Measurements from ENCODE around the gene CUX1. TPM values are rescaled to one million over a fixed set of nuclear protein-coding genes. Genes with fewer than 3 reads are reported as not detected.

The CUX1 gene
- total and polyA plus RNA-seq, 10 of the 15 experiments (the other 5 are each of a cell fraction or from before 2014, with no cell fraction given): 6.1 to 48.6 (median 25.9) TPM

DNA sequence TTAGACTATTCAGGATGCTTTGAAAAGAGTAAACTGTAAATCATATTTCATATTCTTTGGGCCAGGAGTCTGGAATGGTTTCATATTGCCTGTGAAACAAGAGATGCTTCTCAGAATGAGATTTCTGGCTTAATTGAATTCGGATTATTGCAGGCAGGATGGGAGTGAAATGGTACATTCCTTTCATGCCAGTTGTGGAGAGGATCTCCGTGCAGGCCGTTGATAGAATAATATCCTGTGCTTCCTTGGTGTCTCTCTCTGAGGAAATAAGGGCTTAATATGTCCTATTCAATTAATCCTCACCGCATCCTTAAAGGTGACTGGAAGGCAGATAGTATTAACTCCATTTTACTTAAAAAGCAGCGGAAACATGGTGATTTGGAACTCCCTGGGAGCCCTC lies 56.6 kb downstream of the CUX1 start:
- POLR2A ChIA-PET: no interaction called here

DNA sequence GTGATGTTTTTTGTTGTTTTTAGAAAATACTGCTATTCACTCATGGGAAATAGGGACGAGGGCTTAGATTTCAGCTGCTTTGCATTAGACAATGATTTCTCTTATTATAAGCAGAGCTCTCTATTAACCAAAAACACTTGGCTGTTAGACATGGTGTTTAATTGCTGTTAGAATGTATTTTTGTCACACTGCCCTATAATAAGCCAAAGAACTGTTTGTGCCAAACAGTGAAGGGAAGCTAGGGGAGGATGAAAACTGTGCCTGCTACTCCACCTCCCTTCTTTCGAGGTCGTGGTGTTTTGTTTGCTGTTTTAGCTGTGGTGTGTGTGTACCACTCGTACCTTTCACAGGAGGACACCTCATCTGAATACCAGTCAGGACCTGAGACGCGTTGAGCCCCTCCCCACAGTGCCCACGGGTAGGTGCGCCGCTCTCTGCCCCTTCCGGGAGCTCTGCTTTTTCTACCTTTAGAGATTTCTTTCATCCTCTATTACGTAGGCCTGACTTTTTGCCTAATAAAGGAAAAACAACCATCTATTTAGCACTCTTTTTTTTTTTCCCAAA lies 57.9 kb downstream of the CUX1 start:
- H3K4me1 ChIP-seq (ENCODE audit: control insufficient read depth, insufficient read depth, low read length): no peaks in the 10 kb centered on the region
- peaks cover 0 to 6% of the 10 kb centered on the region in 2 experiments; a peak in 1 of 4 replicates for H3K36me3 ChIP-seq (ENCODE audit: control insufficient read depth in 2 of 2, insufficient read depth in 2 of 2, low read length in 1 of 2)
- H3K79me2 ChIP-seq (ENCODE audit: control insufficient read depth, insufficient read depth, low read length): peaks cover 11% of the 10 kb centered on the region
- WGBS (ENCODE audit: insufficient coverage, insufficient replicate concordance, low lambda C conversion rate, missing lambda C conversion rate): 92% methylated on average over 11 of the region's 11 CpGs
- no peaks in the 10 kb centered on the region for H3K9me3 ChIP-seq (replicated peaks; ENCODE audit: control insufficient read depth, insufficient read depth, low read length)
- FAIRE-seq (no peak), DNase-seq (ENCODE audit: low read depth, low spot score) (no peak), ATAC-seq (no peak)
- in situ Hi-C loops (cut with MboI): no loop called here
- no peak overlapping the region for H3K27ac ChIP-seq (ENCODE audit: control insufficient read depth, insufficient read depth)
- RAD21 ChIA-PET (ENCODE audit: unreplicated experiment): no interaction called here
- no peak overlapping the region for H3K4me2 ChIP-seq (ENCODE audit: control insufficient read depth, insufficient read depth)
- no peaks in the 10 kb centered on the region for H3K27me3 ChIP-seq (replicated peaks in 1 of 2; ENCODE audit: control insufficient read depth in 2 of 2, insufficient read depth in 2 of 2, low read length in 1 of 2)
- intact Hi-C loops (cut with micrococcal nuclease; ENCODE audit: unreplicated experiment): no loop called here
- POLR2A ChIA-PET: interaction anchor here (0.5 to 0.6 kb wide), 2 partner anchors 23 to 142 kb away, joined by 5 to 7 read pairs; no protein-coding TSS in a partner anchor
- SMC1A ChIA-PET (ENCODE audit: uncharacterized antibody, unreplicated experiment): no interaction called here
- H4K20me1 ChIP-seq (ENCODE audit: control insufficient read depth, insufficient read depth): no peaks in the 10 kb centered on the region
- H3K4me3 ChIP-seq: no peak overlapping the region
- no peak overlapping the region for H3K9ac ChIP-seq (ENCODE audit: control insufficient read depth, insufficient read depth, low read length)
- CTCF ChIA-PET: interaction anchor here (0.8 kb wide), 1 partner anchor 12 kb away, joined by 3 read pairs; no protein-coding TSS in a partner anchor
- TF ChIP-seq, protein P1, sequence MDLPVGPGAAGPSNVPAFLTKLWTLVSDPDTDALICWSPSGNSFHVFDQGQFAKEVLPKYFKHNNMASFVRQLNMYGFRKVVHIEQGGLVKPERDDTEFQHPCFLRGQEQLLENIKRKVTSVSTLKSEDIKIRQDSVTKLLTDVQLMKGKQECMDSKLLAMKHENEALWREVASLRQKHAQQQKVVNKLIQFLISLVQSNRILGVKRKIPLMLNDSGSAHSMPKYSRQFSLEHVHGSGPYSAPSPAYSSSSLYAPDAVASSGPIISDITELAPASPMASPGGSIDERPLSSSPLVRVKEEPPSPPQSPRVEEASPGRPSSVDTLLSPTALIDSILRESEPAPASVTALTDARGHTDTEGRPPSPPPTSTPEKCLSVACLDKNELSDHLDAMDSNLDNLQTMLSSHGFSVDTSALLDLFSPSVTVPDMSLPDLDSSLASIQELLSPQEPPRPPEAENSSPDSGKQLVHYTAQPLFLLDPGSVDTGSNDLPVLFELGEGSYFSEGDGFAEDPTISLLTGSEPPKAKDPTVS (IDR thresholded peaks at IDR 0.05; ENCODE audit: low read depth, low read length): no peak
- H2AFZ ChIP-seq (ENCODE audit: control insufficient read depth, low read depth, low read length): no peak overlapping the region
- no TSS peak for BruUV-seq (replicated peaks)

More for the DNA sequence above, 56.6 kb downstream of the CUX1 start:
- Histone ChIP-seq H3K27ac (ENCODE audit: control insufficient read depth, insufficient read depth) (no peak overlapping the region), H4K20me1 (ENCODE audit: control insufficient read depth, insufficient read depth) (no peaks in the 10 kb centered on the region), H3K9ac (ENCODE audit: control insufficient read depth, insufficient read depth, low read length) (no peak overlapping the region), H3K4me1 (ENCODE audit: control insufficient read depth, insufficient read depth, low read length) (peaks cover 5% of the 10 kb centered on the region; the same call in 1 of the 2 replicates), H3K27me3 (replicated peaks in 1 of 2; ENCODE audit: control insufficient read depth in 2 of 2, insufficient read depth in 2 of 2, low read length in 1 of 2) (no peaks in the 10 kb centered on the region), H3K9me3 (replicated peaks; ENCODE audit: control insufficient read depth, insufficient read depth, low read length) (no peaks in the 10 kb centered on the region), H3K4me3 (no peak overlapping the region), H3K36me3 (ENCODE audit: control insufficient read depth in 2 of 2, insufficient read depth in 2 of 2, low read length in 1 of 2) (peaks cover 0 to 6% of the 10 kb centered on the region in 2 experiments; a peak in 1 of 4 replicates), H3K4me2 (ENCODE audit: control insufficient read depth, insufficient read depth) (no peak overlapping the region), H2AFZ (ENCODE audit: control insufficient read depth, low read depth, low read length) (no peak overlapping the region), H3K79me2 (ENCODE audit: control insufficient read depth, insufficient read depth, low read length) (peaks cover 14% of the 10 kb centered on the region)
- FAIRE-seq (no peak), ATAC-seq (no peak), DNase-seq (ENCODE audit: low read depth, low spot score) (no peak)
- no TSS peak for BruUV-seq (replicated peaks)
- 90% methylated on average over 5 of the region's 5 CpGs for WGBS (ENCODE audit: insufficient coverage, insufficient replicate concordance, low lambda C conversion rate, missing lambda C conversion rate)
- intact Hi-C loops (cut with micrococcal nuclease; ENCODE audit: unreplicated experiment) (no loop called here), in situ Hi-C loops (cut with MboI) (no loop called here)
- no peak for TF ChIP-seq SMAD1 (IDR thresholded peaks at IDR 0.05; ENCODE audit: low read depth, partially characterized antibody)
- no peak for TF ChIP-seq ZZZ3 (IDR thresholded peaks at IDR 0.05; ENCODE audit: control insufficient read depth, insufficient read length, low read depth)
- TF ChIP-seq RAD51 (IDR thresholded peaks at IDR 0.05): no peak
- no peak for TF ChIP-seq IKZF1 (conservative IDR thresholded peaks at IDR 0.05)
- SMC1A ChIA-PET (ENCODE audit: uncharacterized antibody, unreplicated experiment): no interaction called here
- CTCF ChIA-PET: no interaction called here
- RAD21 ChIA-PET (ENCODE audit: unreplicated experiment): no interaction called here
